ENCODE results near the gene GFRA3. TPM values are rescaled to one million over a fixed set of nuclear protein-coding genes. Genes with fewer than 3 reads are reported as not detected.

Gene GFRA3
- total RNA-seq, 1 donor from 2014 or later: 0.32 TPM

- intact Hi-C loops (cut with micrococcal nuclease): no loop called here
- H3K4me1 Mint-ChIP-seq (ENCODE audit: low read depth): peaks cover 11% of the 10 kb centered on the region
- H3K36me3 Mint-ChIP-seq (ENCODE audit: low read depth): no peaks in the 10 kb centered on the region
- H3K27me3 Mint-ChIP-seq (ENCODE audit: low read depth): peaks cover 44% of the 10 kb centered on the region
- DNase-seq (ENCODE audit: low spot score): no peak
- no peaks in the 10 kb centered on the region for H3K9me3 Mint-ChIP-seq
- H3K4me3 Mint-ChIP-seq (ENCODE audit: low read depth): no peak overlapping the region
- H3K27ac Mint-ChIP-seq: no peak overlapping the region
Measured at GRCh38 chr5:138241688-138242571, 32.5 kb downstream of the GFRA3 start.

- Mint-ChIP-seq H3K4me1 (ENCODE audit: low read depth) (peaks cover 11% of the 10 kb centered on the region), H3K27me3 (ENCODE audit: low read depth) (peaks cover 43% of the 10 kb centered on the region), H3K27ac (no peak overlapping the region), H3K9me3 (no peaks in the 10 kb centered on the region), H3K36me3 (ENCODE audit: low read depth) (no peaks in the 10 kb centered on the region), H3K4me3 (ENCODE audit: low read depth) (no peak overlapping the region)
- intact Hi-C loops (cut with micrococcal nuclease): no loop called here
- DNase-seq (ENCODE audit: low spot score): no peak
Measured at GRCh38 chr5:138240650-138241385, 33.6 kb downstream of the GFRA3 start.

GRCh38 chr5:138238034-138238433 lies 36.4 kb downstream of the GFRA3 start:
- Mint-ChIP-seq H3K4me3 (ENCODE audit: low read depth) (no peak overlapping the region), H3K27ac (no peak overlapping the region), H3K4me1 (ENCODE audit: low read depth) (peaks cover 11% of the 10 kb centered on the region), H3K9me3 (no peaks in the 10 kb centered on the region), H3K36me3 (ENCODE audit: low read depth) (no peaks in the 10 kb centered on the region), H3K27me3 (ENCODE audit: low read depth) (peaks cover 27% of the 10 kb centered on the region)
- intact Hi-C loops (cut with micrococcal nuclease): no loop called here
- no peak for DNase-seq (ENCODE audit: low spot score)

GRCh38 chr5:138234651-138235050 lies 39.8 kb downstream of the GFRA3 start:
- H3K4me3 Mint-ChIP-seq (ENCODE audit: low read depth): no peak overlapping the region
- intact Hi-C loops (cut with micrococcal nuclease): no loop called here
- H3K27me3 Mint-ChIP-seq (ENCODE audit: low read depth): peaks cover 18% of the 10 kb centered on the region
- no peak for DNase-seq (ENCODE audit: low spot score)
- no peaks in the 10 kb centered on the region for H3K4me1 Mint-ChIP-seq (ENCODE audit: low read depth)
- no peak overlapping the region for H3K27ac Mint-ChIP-seq
- H3K36me3 Mint-ChIP-seq (ENCODE audit: low read depth): no peaks in the 10 kb centered on the region
- no peaks in the 10 kb centered on the region for H3K9me3 Mint-ChIP-seq

- DNase-seq (ENCODE audit: low spot score): no peak
- intact Hi-C loops (cut with micrococcal nuclease): no loop called here
- Mint-ChIP-seq H3K9me3 (no peaks in the 10 kb centered on the region), H3K4me1 (ENCODE audit: low read depth) (no peaks in the 10 kb centered on the region), H3K27me3 (ENCODE audit: low read depth) (peaks cover 17% of the 10 kb centered on the region), H3K4me3 (ENCODE audit: low read depth) (no peak overlapping the region), H3K36me3 (ENCODE audit: low read depth) (no peaks in the 10 kb centered on the region), H3K27ac (no peak overlapping the region)
Measured at GRCh38 chr5:138233280-138233679, 41.1 kb downstream of the GFRA3 start.

GRCh38 chr5:138230981-138231589 lies 43.3 kb downstream of the GFRA3 start:
- Mint-ChIP-seq H3K36me3 (ENCODE audit: low read depth) (no peaks in the 10 kb centered on the region), H3K27me3 (ENCODE audit: low read depth) (peaks cover 18% of the 10 kb centered on the region), H3K4me1 (ENCODE audit: low read depth) (no peaks in the 10 kb centered on the region), H3K27ac (no peak overlapping the region), H3K4me3 (ENCODE audit: low read depth) (no peak overlapping the region), H3K9me3 (no peaks in the 10 kb centered on the region)
- DNase-seq (ENCODE audit: low spot score): no peak
- intact Hi-C loops (cut with micrococcal nuclease): no loop called here

- H3K4me3 Mint-ChIP-seq (ENCODE audit: low read depth): no peak overlapping the region
- intact Hi-C loops (cut with micrococcal nuclease): no loop called here
- H3K36me3 Mint-ChIP-seq (ENCODE audit: low read depth): no peaks in the 10 kb centered on the region
- DNase-seq (ENCODE audit: low spot score): no peak
- H3K27ac Mint-ChIP-seq: no peak overlapping the region
- H3K4me1 Mint-ChIP-seq (ENCODE audit: low read depth): no peaks in the 10 kb centered on the region
- no peaks in the 10 kb centered on the region for H3K9me3 Mint-ChIP-seq
- peaks cover 20% of the 10 kb centered on the region for H3K27me3 Mint-ChIP-seq (ENCODE audit: low read depth)
Measured at GRCh38 chr5:138230261-138230660, 44.2 kb downstream of the GFRA3 start.

GRCh38 chr5:138229387-138229786 lies 45.0 kb downstream of the GFRA3 start:
- no peaks in the 10 kb centered on the region for H3K4me1 Mint-ChIP-seq (ENCODE audit: low read depth)
- no peak overlapping the region for H3K27ac Mint-ChIP-seq
- no peaks in the 10 kb centered on the region for H3K36me3 Mint-ChIP-seq (ENCODE audit: low read depth)
- H3K4me3 Mint-ChIP-seq (ENCODE audit: low read depth): no peak overlapping the region
- H3K27me3 Mint-ChIP-seq (ENCODE audit: low read depth): peaks cover 20% of the 10 kb centered on the region
- intact Hi-C loops (cut with micrococcal nuclease): no loop called here
- H3K9me3 Mint-ChIP-seq: no peaks in the 10 kb centered on the region
- no peak for DNase-seq (ENCODE audit: low spot score)

GRCh38 chr5:138226910-138227309 lies 47.5 kb downstream of the GFRA3 start:
- Mint-ChIP-seq H3K4me3 (ENCODE audit: low read depth) (no peak overlapping the region), H3K4me1 (ENCODE audit: low read depth) (peaks cover 4% of the 10 kb centered on the region), H3K36me3 (ENCODE audit: low read depth) (no peaks in the 10 kb centered on the region), H3K9me3 (no peaks in the 10 kb centered on the region), H3K27me3 (ENCODE audit: low read depth) (peaks cover 30% of the 10 kb centered on the region), H3K27ac (no peak overlapping the region)
- intact Hi-C loops (cut with micrococcal nuclease): no loop called here
- DNase-seq (ENCODE audit: low spot score): no peak

- Mint-ChIP-seq H3K27me3 (ENCODE audit: low read depth) (peaks cover 24% of the 10 kb centered on the region), H3K36me3 (ENCODE audit: low read depth) (no peaks in the 10 kb centered on the region), H3K4me1 (ENCODE audit: low read depth) (peaks cover 4% of the 10 kb centered on the region), H3K4me3 (ENCODE audit: low read depth) (no peak overlapping the region), H3K27ac (no peak overlapping the region), H3K9me3 (no peaks in the 10 kb centered on the region)
- intact Hi-C loops (cut with micrococcal nuclease): no loop called here
- DNase-seq (ENCODE audit: low spot score): no peak
Measured at GRCh38 chr5:138224712-138225111, 49.7 kb downstream of the GFRA3 start.

- peaks cover 19% of the 10 kb centered on the region for H3K27me3 Mint-ChIP-seq (ENCODE audit: low read depth)
- H3K4me3 Mint-ChIP-seq (ENCODE audit: low read depth): no peak overlapping the region
- H3K9me3 Mint-ChIP-seq: no peaks in the 10 kb centered on the region
- H3K4me1 Mint-ChIP-seq (ENCODE audit: low read depth): peaks cover 4% of the 10 kb centered on the region
- H3K27ac Mint-ChIP-seq: no peak overlapping the region
- no peaks in the 10 kb centered on the region for H3K36me3 Mint-ChIP-seq (ENCODE audit: low read depth)
- intact Hi-C loops (cut with micrococcal nuclease): no loop called here
- no peak for DNase-seq (ENCODE audit: low spot score)
Measured at GRCh38 chr5:138223532-138223931, 50.9 kb downstream of the GFRA3 start.

GRCh38 chr5:138216799-138217198 lies 57.6 kb downstream of the GFRA3 start:
- Mint-ChIP-seq H3K4me3 (ENCODE audit: low read depth) (no peak overlapping the region), H3K27ac (no peak overlapping the region), H3K36me3 (ENCODE audit: low read depth) (peaks cover 5% of the 10 kb centered on the region), H3K9me3 (no peaks in the 10 kb centered on the region), H3K27me3 (ENCODE audit: low read depth) (peaks cover 2% of the 10 kb centered on the region), H3K4me1 (ENCODE audit: low read depth) (peaks cover 5% of the 10 kb centered on the region)
- no peak for DNase-seq (ENCODE audit: low spot score)
- intact Hi-C loops (cut with micrococcal nuclease): no loop called here
